Type B pancreatic cell (in vitro differentiated cells): ENCODE measurements around the gene HOXA4. TPM values are rescaled to one million over a fixed set of nuclear protein-coding genes. Genes with fewer than 3 reads are reported as not detected.

Experiments used
- DNase-seq: peaks from one replicate; pipeline ENCODE4 v3.0.0; 2021; ENCODE audit warnings: mixed read lengths; ENCODE audit not compliant: unreplicated experiment; ENCODE audit errors: extremely low spot score
- H3K27ac Mint-ChIP-seq: 2 replicates; pipeline ENCODE4 v1.8.0; 2021; ENCODE audit warnings: mild to moderate bottlenecking, mixed read lengths
- H3K27me3 Mint-ChIP-seq: 2 replicates; pipeline ENCODE4 v1.8.0; 2021; ENCODE audit warnings: mixed read lengths
- H3K36me3 Mint-ChIP-seq: 2 replicates; pipeline ENCODE4 v1.8.0; 2021; ENCODE audit warnings: mixed read lengths
- H3K4me1 Mint-ChIP-seq: one replicate; pipeline ENCODE4 v1.8.0; 2021; ENCODE audit warnings: mixed read lengths; ENCODE audit not compliant: unreplicated experiment
- H3K4me3 Mint-ChIP-seq: 2 replicates; pipeline ENCODE4 v1.8.0; 2021; ENCODE audit warnings: mild to moderate bottlenecking, mixed read lengths
- H3K9me3 Mint-ChIP-seq: 2 replicates; pipeline ENCODE4 v1.8.0; 2021; ENCODE audit warnings: mixed read lengths
- CTCF ChIP-seq: fragments of 200-600 bp; sonication (generic); conservative IDR thresholded peaks from 2 replicates; pipeline ENCODE4 v1.5.0; 2021; ENCODE audit warnings: antibody characterized with exemption, mild to moderate bottlenecking
- total RNA-seq: library from RNA; stranded (reverse); gene quantifications from 2 replicates; pipeline ENCODE4 v1.2.1, GENCODE V29; 2021; ENCODE audit warnings: low replicate concordance

The HOXA4 gene
- total RNA-seq, 1 donor from 2014 or later: 28.5 TPM

GRCh38 chr7:27176962-27177794 is 46.6 kb upstream of the HOXA4 start:
- Mint-ChIP-seq H3K9me3 (no peaks in the 10 kb centered on the region), H3K27ac (peak overlapping the region; percentile 15), H3K27me3 (peaks cover 90% of the 10 kb centered on the region), H3K4me3 (peak overlapping the region; percentile 17), H3K4me1 (peaks cover 9% of the 10 kb centered on the region), H3K36me3 (no peaks in the 10 kb centered on the region)
- TF ChIP-seq CTCF: no peak
- DNase-seq: peak; percentile 62

DNA sequence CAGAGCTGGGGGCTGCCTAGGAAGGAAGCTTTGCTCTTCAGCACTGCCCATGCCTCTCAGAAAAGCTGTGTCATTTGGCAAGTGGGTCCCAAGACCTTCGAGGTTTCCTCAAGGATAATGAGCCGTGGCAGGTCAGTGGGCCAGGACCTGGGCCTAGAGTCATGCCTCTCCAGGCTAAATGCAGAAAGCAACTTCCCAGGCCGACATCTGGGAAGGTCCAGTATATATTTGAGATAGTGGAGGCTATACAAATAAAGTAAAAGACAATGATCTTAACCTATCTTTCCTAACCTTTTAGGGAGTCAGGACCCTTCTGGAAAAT is 45.9 kb upstream of the HOXA4 start:
- Mint-ChIP-seq H3K9me3 (no peaks in the 10 kb centered on the region), H3K4me3 (no peak overlapping the region), H3K4me1 (peaks cover 15% of the 10 kb centered on the region), H3K36me3 (no peaks in the 10 kb centered on the region), H3K27me3 (peaks cover 90% of the 10 kb centered on the region), H3K27ac (no peak overlapping the region)
- TF ChIP-seq CTCF: no peak
- DNase-seq: no peak

GRCh38 chr7:27175626-27176523 is 45.3 kb upstream of the HOXA4 start:
- Mint-ChIP-seq H3K4me1 (peaks cover 16% of the 10 kb centered on the region), H3K4me3 (peak overlapping the region; percentile 52), H3K9me3 (no peaks in the 10 kb centered on the region), H3K27ac (no peak overlapping the region), H3K36me3 (no peaks in the 10 kb centered on the region), H3K27me3 (peaks cover 90% of the 10 kb centered on the region)
- TF ChIP-seq CTCF: no peak
- DNase-seq: peak; percentile 64

- TF ChIP-seq CTCF: no peak
- Mint-ChIP-seq H3K27me3 (peaks cover 90% of the 10 kb centered on the region), H3K9me3 (no peaks in the 10 kb centered on the region), H3K27ac (no peak overlapping the region), H3K4me3 (peak overlapping the region; percentile 75), H3K36me3 (no peaks in the 10 kb centered on the region), H3K4me1 (peaks cover 16% of the 10 kb centered on the region)
- DNase-seq: peak; percentile 64
These were observed 44.5 kb upstream of the HOXA4 start for GRCh38 chr7:27174874-27175625.
